HepG2 (cell line): Measurements from ENCODE around the gene LONP1. TPM values are rescaled to one million over a fixed set of nuclear protein-coding genes. Genes with fewer than 3 reads are reported as not detected.

ENCODE experiments used
- ATAC-seq: fragments of 200-7000 bp; cut with Tn5 transposase; 3 replicates; pipeline ENCODE4 v1.9.1; 2020; ENCODE audit warnings: mild to moderate bottlenecking, moderate library complexity
- BruUV-seq: library from RNA; stranded (reverse); fragments of 400-500 nt; replicated peaks from 2 replicates; lab custom pipeline; 2021; lab: Mats Ljungman, UMichigan
- CTCF ChIA-PET: fragments of 300-600 bp; formaldehyde crosslinking; extraction: SDS; loops from one replicate; lab custom pipeline; 2021; ENCODE audit warnings: low total read pairs, inconsistent platforms, low intra/inter-chr PET ratio; lab: Yijun Ruan, JAX
- POLR2A ChIA-PET: fragments of 350-600 bp; sonication (Branson Sonifier 250); formaldehyde crosslinking; loops from one replicate; lab custom pipeline; 2020; ENCODE audit warnings: antibody characterized with exemption, inconsistent platforms; lab: Yijun Ruan, JAX
- DNase-seq: peaks from one replicate; pipeline ENCODE4 v3.0.0-alpha.2; 2015; ENCODE audit warnings: low spot score
- FAIRE-seq: peaks from 3 replicates; lab custom pipeline; 2011; peaks lifted over from hg19 to GRCh38; lab: Jason Lieb, UNC
- H2AFZ ChIP-seq: one replicate; pipeline ENCODE4 v1.6.1; 2011; ENCODE audit warnings: low read length, inconsistent platforms
- H3K27ac ChIP-seq: fragments of 300-600 bp; 3 replicates; pipeline ENCODE4 v1.8.0; 2011; ENCODE audit warnings: mixed run types, mild to moderate bottlenecking, mixed read lengths, low read length, inconsistent platforms; ENCODE audit not compliant: insufficient read depth; ENCODE audit errors: extremely low read length
- H3K27me3 ChIP-seq, 2 experiments: fragments of 200-600 bp in 1 of 2; 2 replicates in 1 of 2; 3 replicates in 1 of 2; pipeline versions ENCODE4 v1.6.0 to v1.8.0; 2011; ENCODE audit warnings: low read length in 2 of 2, mild to moderate bottlenecking in 2 of 2, moderate library complexity in 2 of 2, inconsistent platforms in 1 of 2; ENCODE audit not compliant: insufficient read depth in 2 of 2, control insufficient read depth in 1 of 2
- H3K36me3 ChIP-seq, 2 experiments: fragments of 200-600 bp in 1 of 2; replicated peaks in 1 of 2; 2 replicates in 1 of 2; 3 replicates in 1 of 2; pipeline versions ENCODE4 v1.5.1 to v1.8.0; 2011; ENCODE audit warnings: low read length in 2 of 2, inconsistent platforms in 1 of 2; ENCODE audit not compliant: insufficient read depth in 2 of 2, control insufficient read depth in 1 of 2
- H3K4me1 ChIP-seq: 2 replicates; pipeline ENCODE4 v1.5.1; 2012; ENCODE audit warnings: low read length, inconsistent platforms; ENCODE audit not compliant: insufficient read depth
- H3K4me2 ChIP-seq: 2 replicates; pipeline ENCODE4 v1.6.0; 2011; ENCODE audit warnings: low read depth, low read length, inconsistent platforms
- H3K4me3 ChIP-seq, 3 experiments: fragments of 200-600 bp in 1 of 3; sonication (generic), shearing (Covaris generic) in 1 of 3; replicated peaks in 1 of 3; 2 replicates each; pipeline ENCODE4 v1.5.1; 2011 to 2016; ENCODE audit warnings: low read length in 3 of 3, inconsistent platforms in 2 of 3, low read depth in 2 of 3, mild to moderate bottlenecking in 2 of 3, control low read depth in 1 of 3, mixed read lengths in 1 of 3; ENCODE audit not compliant: insufficient read depth in 1 of 3
- H3K79me2 ChIP-seq: one replicate; pipeline ENCODE4 v1.6.1; 2011; ENCODE audit warnings: low read length, inconsistent platforms; ENCODE audit not compliant: insufficient read depth
- H3K9ac ChIP-seq: 2 replicates; pipeline ENCODE4 v1.6.0; 2011; ENCODE audit warnings: mild to moderate bottlenecking, low read depth, low read length, inconsistent platforms; ENCODE audit not compliant: insufficient read depth
- H3K9me3 ChIP-seq: 2 replicates; pipeline ENCODE4 v1.5.1; 2012; ENCODE audit warnings: mild to moderate bottlenecking, low read length
- H4K20me1 ChIP-seq: 2 replicates; pipeline ENCODE4 v1.6.0; 2011; ENCODE audit warnings: inconsistent platforms, mild to moderate bottlenecking, low read length, moderate library complexity; ENCODE audit not compliant: insufficient read depth
- ASH2L ChIP-seq: fragments of 300-600, 200-600 bp; sonication (generic); IDR thresholded peaks from 2 replicates; pipeline ENCODE4 v1.7.0; 2017; ENCODE audit warnings: low read depth, mild to moderate bottlenecking, moderate library complexity, mixed read lengths, low read length; ENCODE audit not compliant: insufficient read length
- ESRRA ChIP-seq: sonication (generic); formaldehyde crosslinking; IDR thresholded peaks from 2 replicates; pipeline ENCODE4 v1.5.1; 2020; ENCODE audit warnings: mild to moderate bottlenecking, low read depth, missing genetic modification reagents
- FOSL1 ChIP-seq: sonication (generic); formaldehyde crosslinking; IDR thresholded peaks from 2 replicates; pipeline ENCODE4 v1.9.0; 2021; ENCODE audit warnings: missing genetic modification reagents, borderline replicate concordance
- HNF4A ChIP-seq: sonication (generic); formaldehyde crosslinking; IDR thresholded peaks from 2 replicates; pipeline ENCODE4 v1.4.0; 2020; ENCODE audit warnings: missing genetic modification reagents
- MLLT10 ChIP-seq: sonication (generic); formaldehyde crosslinking; IDR thresholded peaks from 2 replicates; pipeline ENCODE4 v1.4.0; 2020; ENCODE audit warnings: missing genetic modification reagents
- MTA1 ChIP-seq: sonication (generic); formaldehyde crosslinking; IDR thresholded peaks from 2 replicates; pipeline ENCODE4 v1.4.0; 2020; ENCODE audit warnings: missing genetic modification reagents, mild to moderate bottlenecking, borderline replicate concordance
- MXD3 ChIP-seq: IDR thresholded peaks from 2 replicates; pipeline ENCODE4 v1.6.1; 2016; ENCODE audit warnings: mild to moderate bottlenecking, missing biosample characterization, missing genetic modification reagents
- NR2C2 ChIP-seq: sonication (generic); formaldehyde crosslinking; IDR thresholded peaks from 2 replicates; pipeline ENCODE4 v1.4.0; 2020; ENCODE audit warnings: missing genetic modification reagents, mild to moderate bottlenecking, moderate library complexity, borderline replicate concordance
- POLR2AphosphoS5 ChIP-seq: IDR thresholded peaks from 2 replicates; pipeline ENCODE4 v1.6.1; 2012; ENCODE audit warnings: low read depth, low read length
- SALL1 ChIP-seq: sonication (generic); formaldehyde crosslinking; IDR thresholded peaks from 2 replicates; pipeline ENCODE4 v1.8.0; 2022; ENCODE audit warnings: mild to moderate bottlenecking, missing genetic modification reagents
- SNAPC2 ChIP-seq: sonication (generic); formaldehyde crosslinking; IDR thresholded peaks from 2 replicates; pipeline ENCODE4 v1.8.1; 2022; ENCODE audit warnings: mild to moderate bottlenecking, missing genetic modification reagents
- ZNF263 ChIP-seq: sonication (generic); formaldehyde crosslinking; IDR thresholded peaks from 2 replicates; pipeline ENCODE4 v1.4.0; 2020; ENCODE audit warnings: missing genetic modification reagents
- ZNF318 ChIP-seq: sonication (generic); formaldehyde crosslinking; IDR thresholded peaks from 2 replicates; pipeline ENCODE4 v1.4.0; 2020; ENCODE audit warnings: mild to moderate bottlenecking, missing genetic modification reagents
- ZNF460 ChIP-seq: sonication (generic); formaldehyde crosslinking; IDR thresholded peaks from 2 replicates; pipeline ENCODE4 v1.5.1; 2020; ENCODE audit warnings: missing genetic modification reagents, mild to moderate bottlenecking, borderline replicate concordance
- WGBS: methylation state at CpG from one replicate; pipeline ENCODE4 v1.1.6; 2017; ENCODE audit warnings: low lambda C conversion rate; 5-methylcytosine and 5-hydroxymethylcytosine counted together
- in situ Hi-C: cut with HindIII; loops from 2 replicates; pipeline ENCODE4 v1.10.0; 2017; ENCODE audit warnings: low pct_unique_long_range_greater_than_20kb; ENCODE audit not compliant: extremely low pct_ligation_motif_present
- intact Hi-C: fragments of 100-400 bp; cut with micrococcal nuclease; formaldehyde crosslinking; loops from one replicate; pipeline ENCODE4 v1.10.0; 2022; ENCODE audit not compliant: unreplicated experiment
- polyA plus RNA-seq, 8 experiments: library from polyadenylated mRNA; depleted of rRNA in 3 of 8; stranded (reverse) in 7 of 8; unstranded in 1 of 8; fragments of >200 nt; fragmentation: Illumina TruSeq in 4 of 8; extraction: Trizol in 4 of 8; gene quantifications; 2 replicates each; pipeline versions ENCODE4 v1.2.1 to v1.2.3, GENCODE V29; 2011 to 2016; ENCODE audit warnings: low read depth in 4 of 8, missing spikeins in 1 of 8, mixed read lengths in 1 of 8; ENCODE audit not compliant: insufficient read depth in 1 of 8
- total RNA-seq, 5 experiments: library from RNA; depleted of rRNA; stranded (reverse); fragments of >200 nt; fragmentation: Illumina TruSeq; extraction: Trizol; gene quantifications; 2 replicates each; pipeline ENCODE4 v1.2.3, GENCODE V29; 2016; ENCODE audit warnings: low read depth in 1 of 5
- TF ChIP-seq, protein P1 (sequence below): sonication (generic); formaldehyde crosslinking; IDR thresholded peaks from 2 replicates; pipeline ENCODE4 v1.5.0; 2020; ENCODE audit warnings: mild to moderate bottlenecking, missing genetic modification reagents

Gene LONP1
- total and polyA plus RNA-seq, 2 of the 13 experiments (the other 11 are each of a cell fraction or from before 2014, with no cell fraction given): 59.5 to 76.8 TPM

GRCh38 chr19:5678071-5678718 is 41.8 kb downstream of the LONP1 start:
- POLR2A ChIA-PET: interaction anchor here (1.5 kb wide), 1 partner anchor 56 kb away, joined by 4 read pairs; the partner anchor contains the start of genes SAFB and SAFB2
- no peak overlapping the region for H3K4me3 ChIP-seq
- no TSS peak for BruUV-seq
- no peak for TF ChIP-seq ZNF460 (CRISPR knock-in tag)
- TF ChIP-seq MXD3 (CRISPR knock-in tag): no peak
- TF ChIP-seq SNAPC2 (CRISPR knock-in tag): no peak
- TF ChIP-seq NR2C2 (CRISPR knock-in tag): peak; percentile 65
- peak; percentile 8; the same call in 1 of the 2 replicates for TF ChIP-seq SALL1
- TF ChIP-seq MLLT10: no peak
- TF ChIP-seq ZNF318 (CRISPR knock-in tag): no peak
- peak; percentile 35; the same call in 1 of the 2 replicates for TF ChIP-seq HNF4A (CRISPR knock-in tag)
- no peak for TF ChIP-seq FOSL1
- TF ChIP-seq ESRRA: peak; percentile 44; the same call in 1 of the 2 replicates
- no peak for TF ChIP-seq POLR2AphosphoS5
- TF ChIP-seq MTA1: peak; percentile 19; the same call in 1 of the 2 replicates
- no peak for TF ChIP-seq ASH2L
- TF ChIP-seq, protein P1, sequence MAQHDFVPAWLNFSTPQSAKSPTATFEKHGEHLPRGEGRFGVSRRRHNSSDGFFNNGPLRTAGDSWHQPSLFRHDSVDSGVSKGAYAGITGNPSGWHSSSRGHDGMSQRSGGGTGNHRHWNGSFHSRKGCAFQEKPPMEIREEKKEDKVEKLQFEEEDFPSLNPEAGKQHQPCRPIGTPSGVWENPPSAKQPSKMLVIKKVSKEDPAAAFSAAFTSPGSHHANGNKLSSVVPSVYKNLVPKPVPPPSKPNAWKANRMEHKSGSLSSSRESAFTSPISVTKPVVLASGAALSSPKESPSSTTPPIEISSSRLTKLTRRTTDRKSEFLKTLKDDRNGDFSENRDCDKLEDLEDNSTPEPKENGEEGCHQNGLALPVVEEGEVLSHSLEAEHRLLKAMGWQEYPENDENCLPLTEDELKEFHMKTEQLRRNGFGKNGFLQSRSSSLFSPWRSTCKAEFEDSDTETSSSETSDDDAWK (CRISPR knock-in tag): no peak
- peak; percentile 99 for TF ChIP-seq ZNF263 (CRISPR knock-in tag)

More at GRCh38 chr19:5678071-5678718, 41.8 kb downstream of the LONP1 start:
- in situ Hi-C loops: no loop called here
- 96% methylated on average over 4 of the region's 22 CpGs for WGBS
- H3K79me2 ChIP-seq: peaks cover 7% of the 10 kb centered on the region
- no peak for ATAC-seq
- DNase-seq: no peak
- peaks cover 25% of the 10 kb centered on the region for H3K4me1 ChIP-seq
- no peaks in the 10 kb centered on the region for H4K20me1 ChIP-seq
- no peak overlapping the region for H3K4me2 ChIP-seq
- FAIRE-seq: no peak
- intact Hi-C loops: no loop called here
- CTCF ChIA-PET: no interaction called here
- H3K9ac ChIP-seq: no peak overlapping the region
- H2AFZ ChIP-seq: no peak overlapping the region
- no peaks in the 10 kb centered on the region; a peak in 1 of 5 replicates for H3K27me3 ChIP-seq
- no peaks in the 10 kb centered on the region for H3K36me3 ChIP-seq
- no peak overlapping the region for H3K27ac ChIP-seq
- no peaks in the 10 kb centered on the region for H3K9me3 ChIP-seq
